Type B pancreatic cell (in vitro differentiated cells): ENCODE measurements around the gene MEIOB. TPM values are rescaled to one million over a fixed set of nuclear protein-coding genes. Genes with fewer than 3 reads are reported as not detected.

Experiments
- DNase-seq: peaks from one replicate; pipeline ENCODE4 v3.0.0; 2021; ENCODE audit warnings: mixed read lengths; ENCODE audit not compliant: unreplicated experiment; ENCODE audit errors: extremely low spot score
- H3K27ac Mint-ChIP-seq: 2 replicates; pipeline ENCODE4 v1.8.0; 2021; ENCODE audit warnings: mild to moderate bottlenecking, mixed read lengths
- H3K27me3 Mint-ChIP-seq: 2 replicates; pipeline ENCODE4 v1.8.0; 2021; ENCODE audit warnings: mixed read lengths
- H3K36me3 Mint-ChIP-seq: 2 replicates; pipeline ENCODE4 v1.8.0; 2021; ENCODE audit warnings: mixed read lengths
- H3K4me1 Mint-ChIP-seq: one replicate; pipeline ENCODE4 v1.8.0; 2021; ENCODE audit warnings: mixed read lengths; ENCODE audit not compliant: unreplicated experiment
- H3K4me3 Mint-ChIP-seq: 2 replicates; pipeline ENCODE4 v1.8.0; 2021; ENCODE audit warnings: mild to moderate bottlenecking, mixed read lengths
- H3K9me3 Mint-ChIP-seq: 2 replicates; pipeline ENCODE4 v1.8.0; 2021; ENCODE audit warnings: mixed read lengths
- total RNA-seq: library from RNA; stranded (reverse); gene quantifications from 2 replicates; pipeline ENCODE4 v1.2.1, GENCODE V29; 2021; ENCODE audit warnings: low replicate concordance
- TF ChIP-seq, protein P1 (sequence below): fragments of 200-600 bp; sonication (generic); conservative IDR thresholded peaks from 2 replicates; pipeline ENCODE4 v1.5.0; 2021; ENCODE audit warnings: antibody characterized with exemption, mild to moderate bottlenecking

Gene MEIOB
- total RNA-seq, 1 donor from 2014 or later = not detected

GRCh38 chr16:1863681-1864460 is 8.1 kb downstream of the MEIOB start:
- Mint-ChIP-seq H3K4me1 (no peaks in the 10 kb centered on the region), H3K9me3 (no peaks in the 10 kb centered on the region), H3K27me3 (peaks cover 59% of the 10 kb centered on the region), H3K4me3 (no peak overlapping the region), H3K27ac (no peak overlapping the region), H3K36me3 (no peaks in the 10 kb centered on the region)
- TF ChIP-seq, protein P1, sequence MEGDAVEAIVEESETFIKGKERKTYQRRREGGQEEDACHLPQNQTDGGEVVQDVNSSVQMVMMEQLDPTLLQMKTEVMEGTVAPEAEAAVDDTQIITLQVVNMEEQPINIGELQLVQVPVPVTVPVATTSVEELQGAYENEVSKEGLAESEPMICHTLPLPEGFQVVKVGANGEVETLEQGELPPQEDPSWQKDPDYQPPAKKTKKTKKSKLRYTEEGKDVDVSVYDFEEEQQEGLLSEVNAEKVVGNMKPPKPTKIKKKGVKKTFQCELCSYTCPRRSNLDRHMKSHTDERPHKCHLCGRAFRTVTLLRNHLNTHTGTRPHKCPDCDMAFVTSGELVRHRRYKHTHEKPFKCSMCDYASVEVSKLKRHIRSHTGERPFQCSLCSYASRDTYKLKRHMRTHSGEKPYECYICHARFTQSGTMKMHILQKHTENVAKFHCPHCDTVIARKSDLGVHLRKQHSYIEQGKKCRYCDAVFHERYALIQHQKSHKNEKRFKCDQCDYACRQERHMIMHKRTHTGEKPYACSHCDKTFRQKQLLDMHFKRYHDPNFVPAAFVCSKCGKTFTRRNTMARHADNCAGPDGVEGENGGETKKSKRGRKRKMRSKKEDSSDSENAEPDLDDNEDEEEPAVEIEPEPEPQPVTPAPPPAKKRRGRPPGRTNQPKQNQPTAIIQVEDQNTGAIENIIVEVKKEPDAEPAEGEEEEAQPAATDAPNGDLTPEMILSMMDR = peak; percentile 85
- no peak for DNase-seq

- Mint-ChIP-seq H3K36me3 (no peaks in the 10 kb centered on the region), H3K9me3 (no peaks in the 10 kb centered on the region), H3K27me3 (peaks cover 73% of the 10 kb centered on the region), H3K27ac (no peak overlapping the region), H3K4me3 (no peak overlapping the region), H3K4me1 (no peaks in the 10 kb centered on the region)
- no peak for DNase-seq
- TF ChIP-seq, protein P1 = no peak
Observed at GRCh38 chr16:1862394-1862793, 9.6 kb downstream of the MEIOB start.

- H3K4me3 Mint-ChIP-seq = no peak overlapping the region
- H3K27me3 Mint-ChIP-seq = peaks cover 78% of the 10 kb centered on the region
- no peaks in the 10 kb centered on the region for H3K4me1 Mint-ChIP-seq
- TF ChIP-seq, protein P1 = no peak
- H3K36me3 Mint-ChIP-seq = no peaks in the 10 kb centered on the region
- no peaks in the 10 kb centered on the region for H3K9me3 Mint-ChIP-seq
- no peak overlapping the region for H3K27ac Mint-ChIP-seq
- DNase-seq = no peak
Observed at GRCh38 chr16:1861730-1862129, 10.2 kb downstream of the MEIOB start.

GRCh38 chr16:1859650-1860049 is 12.3 kb downstream of the MEIOB start:
- Mint-ChIP-seq H3K27ac (no peak overlapping the region), H3K36me3 (no peaks in the 10 kb centered on the region)

GRCh38 chr16:1858189-1858865 is 13.6 kb downstream of the MEIOB start:
- DNase-seq = no peak
- H3K4me3 Mint-ChIP-seq = no peak overlapping the region
- H3K36me3 Mint-ChIP-seq = no peaks in the 10 kb centered on the region
- peaks cover 80% of the 10 kb centered on the region for H3K27me3 Mint-ChIP-seq
- H3K4me1 Mint-ChIP-seq = no peaks in the 10 kb centered on the region
- no peak overlapping the region for H3K27ac Mint-ChIP-seq
- no peaks in the 10 kb centered on the region for H3K9me3 Mint-ChIP-seq
- TF ChIP-seq, protein P1 = no peak

More at GRCh38 chr16:1859650-1860049, 12.3 kb downstream of the MEIOB start:
- Mint-ChIP-seq H3K4me3 (no peak overlapping the region), H3K27me3 (peaks cover 73% of the 10 kb centered on the region), H3K4me1 (no peaks in the 10 kb centered on the region), H3K9me3 (no peaks in the 10 kb centered on the region)
- DNase-seq = no peak
- TF ChIP-seq, protein P1 = no peak
